Measurements from ENCODE around the gene NTRK2.

- TF ChIP-seq EZH2 (IDR thresholded peaks at IDR 0.05; ENCODE audit: low read depth, unreplicated experiment) (no peak), CTCF (conservative IDR thresholded peaks at IDR 0.05; ENCODE audit: low read depth in 2 of 2) (no peak), JUNB (IDR thresholded peaks at IDR 0.05; ENCODE audit: unreplicated experiment) (no peak), ZNF114 (CRISPR knock-in tag; IDR thresholded peaks at IDR 0.05) (no peak), POLR2AphosphoS5 (IDR thresholded peaks at IDR 0.05; ENCODE audit: low read depth) (no peak), CREB1 (CRISPR knock-in tag; IDR thresholded peaks at IDR 0.05; ENCODE audit: low read depth) (no peak)
- TF ChIP-seq, protein P1, sequence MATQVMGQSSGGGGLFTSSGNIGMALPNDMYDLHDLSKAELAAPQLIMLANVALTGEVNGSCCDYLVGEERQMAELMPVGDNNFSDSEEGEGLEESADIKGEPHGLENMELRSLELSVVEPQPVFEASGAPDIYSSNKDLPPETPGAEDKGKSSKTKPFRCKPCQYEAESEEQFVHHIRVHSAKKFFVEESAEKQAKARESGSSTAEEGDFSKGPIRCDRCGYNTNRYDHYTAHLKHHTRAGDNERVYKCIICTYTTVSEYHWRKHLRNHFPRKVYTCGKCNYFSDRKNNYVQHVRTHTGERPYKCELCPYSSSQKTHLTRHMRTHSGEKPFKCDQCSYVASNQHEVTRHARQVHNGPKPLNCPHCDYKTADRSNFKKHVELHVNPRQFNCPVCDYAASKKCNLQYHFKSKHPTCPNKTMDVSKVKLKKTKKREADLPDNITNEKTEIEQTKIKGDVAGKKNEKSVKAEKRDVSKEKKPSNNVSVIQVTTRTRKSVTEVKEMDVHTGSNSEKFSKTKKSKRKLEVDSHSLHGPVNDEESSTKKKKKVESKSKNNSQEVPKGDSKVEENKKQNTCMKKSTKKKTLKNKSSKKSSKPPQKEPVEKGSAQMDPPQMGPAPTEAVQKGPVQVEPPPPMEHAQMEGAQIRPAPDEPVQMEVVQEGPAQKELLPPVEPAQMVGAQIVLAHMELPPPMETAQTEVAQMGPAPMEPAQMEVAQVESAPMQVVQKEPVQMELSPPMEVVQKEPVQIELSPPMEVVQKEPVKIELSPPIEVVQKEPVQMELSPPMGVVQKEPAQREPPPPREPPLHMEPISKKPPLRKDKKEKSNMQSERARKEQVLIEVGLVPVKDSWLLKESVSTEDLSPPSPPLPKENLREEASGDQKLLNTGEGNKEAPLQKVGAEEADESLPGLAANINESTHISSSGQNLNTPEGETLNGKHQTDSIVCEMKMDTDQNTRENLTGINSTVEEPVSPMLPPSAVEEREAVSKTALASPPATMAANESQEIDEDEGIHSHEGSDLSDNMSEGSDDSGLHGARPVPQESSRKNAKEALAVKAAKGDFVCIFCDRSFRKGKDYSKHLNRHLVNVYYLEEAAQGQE (IDR thresholded peaks at IDR 0.05; ENCODE audit: unreplicated experiment): no peak
- TF ChIP-seq, protein P2, sequence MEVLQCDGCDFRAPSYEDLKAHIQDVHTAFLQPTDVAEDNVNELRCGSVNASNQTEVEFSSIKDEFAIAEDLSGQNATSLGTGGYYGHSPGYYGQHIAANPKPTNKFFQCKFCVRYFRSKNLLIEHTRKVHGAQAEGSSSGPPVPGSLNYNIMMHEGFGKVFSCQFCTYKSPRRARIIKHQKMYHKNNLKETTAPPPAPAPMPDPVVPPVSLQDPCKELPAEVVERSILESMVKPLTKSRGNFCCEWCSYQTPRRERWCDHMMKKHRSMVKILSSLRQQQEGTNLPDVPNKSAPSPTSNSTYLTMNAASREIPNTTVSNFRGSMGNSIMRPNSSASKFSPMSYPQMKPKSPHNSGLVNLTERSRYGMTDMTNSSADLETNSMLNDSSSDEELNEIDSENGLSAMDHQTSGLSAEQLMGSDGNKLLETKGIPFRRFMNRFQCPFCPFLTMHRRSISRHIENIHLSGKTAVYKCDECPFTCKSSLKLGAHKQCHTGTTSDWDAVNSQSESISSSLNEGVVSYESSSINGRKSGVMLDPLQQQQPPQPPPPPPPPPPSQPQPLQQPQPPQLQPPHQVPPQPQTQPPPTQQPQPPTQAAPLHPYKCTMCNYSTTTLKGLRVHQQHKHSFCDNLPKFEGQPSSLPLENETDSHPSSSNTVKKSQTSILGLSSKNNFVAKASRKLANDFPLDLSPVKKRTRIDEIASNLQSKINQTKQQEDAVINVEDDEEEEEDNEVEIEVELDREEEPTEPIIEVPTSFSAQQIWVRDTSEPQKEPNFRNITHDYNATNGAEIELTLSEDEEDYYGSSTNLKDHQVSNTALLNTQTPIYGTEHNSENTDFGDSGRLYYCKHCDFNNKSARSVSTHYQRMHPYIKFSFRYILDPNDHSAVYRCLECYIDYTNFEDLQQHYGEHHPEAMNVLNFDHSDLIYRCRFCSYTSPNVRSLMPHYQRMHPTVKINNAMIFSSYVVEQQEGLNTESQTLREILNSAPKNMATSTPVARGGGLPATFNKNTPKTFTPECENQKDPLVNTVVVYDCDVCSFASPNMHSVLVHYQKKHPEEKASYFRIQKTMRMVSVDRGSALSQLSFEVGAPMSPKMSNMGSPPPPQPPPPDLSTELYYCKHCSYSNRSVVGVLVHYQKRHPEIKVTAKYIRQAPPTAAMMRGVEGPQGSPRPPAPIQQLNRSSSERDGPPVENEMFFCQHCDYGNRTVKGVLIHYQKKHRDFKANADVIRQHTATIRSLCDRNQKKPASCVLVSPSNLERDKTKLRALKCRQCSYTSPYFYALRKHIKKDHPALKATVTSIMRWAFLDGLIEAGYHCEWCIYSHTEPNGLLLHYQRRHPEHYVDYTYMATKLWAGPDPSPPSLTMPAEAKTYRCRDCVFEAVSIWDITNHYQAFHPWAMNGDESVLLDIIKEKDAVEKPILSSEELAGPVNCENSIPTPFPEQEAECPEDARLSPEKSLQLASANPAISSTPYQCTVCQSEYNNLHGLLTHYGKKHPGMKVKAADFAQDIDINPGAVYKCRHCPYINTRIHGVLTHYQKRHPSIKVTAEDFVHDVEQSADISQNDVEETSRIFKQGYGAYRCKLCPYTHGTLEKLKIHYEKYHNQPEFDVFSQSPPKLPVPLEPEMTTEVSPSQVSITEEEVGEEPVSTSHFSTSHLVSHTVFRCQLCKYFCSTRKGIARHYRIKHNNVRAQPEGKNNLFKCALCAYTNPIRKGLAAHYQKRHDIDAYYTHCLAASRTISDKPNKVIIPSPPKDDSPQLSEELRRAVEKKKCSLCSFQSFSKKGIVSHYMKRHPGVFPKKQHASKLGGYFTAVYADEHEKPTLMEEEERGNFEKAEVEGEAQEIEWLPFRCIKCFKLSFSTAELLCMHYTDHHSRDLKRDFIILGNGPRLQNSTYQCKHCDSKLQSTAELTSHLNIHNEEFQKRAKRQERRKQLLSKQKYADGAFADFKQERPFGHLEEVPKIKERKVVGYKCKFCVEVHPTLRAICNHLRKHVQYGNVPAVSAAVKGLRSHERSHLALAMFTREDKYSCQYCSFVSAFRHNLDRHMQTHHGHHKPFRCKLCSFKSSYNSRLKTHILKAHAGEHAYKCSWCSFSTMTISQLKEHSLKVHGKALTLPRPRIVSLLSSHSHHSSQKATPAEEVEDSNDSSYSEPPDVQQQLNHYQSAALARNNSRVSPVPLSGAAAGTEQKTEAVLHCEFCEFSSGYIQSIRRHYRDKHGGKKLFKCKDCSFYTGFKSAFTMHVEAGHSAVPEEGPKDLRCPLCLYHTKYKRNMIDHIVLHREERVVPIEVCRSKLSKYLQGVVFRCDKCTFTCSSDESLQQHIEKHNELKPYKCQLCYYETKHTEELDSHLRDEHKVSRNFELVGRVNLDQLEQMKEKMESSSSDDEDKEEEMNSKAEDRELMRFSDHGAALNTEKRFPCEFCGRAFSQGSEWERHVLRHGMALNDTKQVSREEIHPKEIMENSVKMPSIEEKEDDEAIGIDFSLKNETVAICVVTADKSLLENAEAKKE (CRISPR knock-in tag; IDR thresholded peaks at IDR 0.05): no peak
Observed at GRCh38 chr9:84716217-84716616, 46.7 kb downstream of the NTRK2 start.

Measured in GM23338 (cell line).